ENCODE measurements around the gene LAPTM4A. TPM values are rescaled to one million over a fixed set of nuclear protein-coding genes. Genes with fewer than 3 reads are reported as not detected.

Gene LAPTM4A
- 10 to 100 TPM; 20.5 to 24.1 TPM for total RNA-seq

- H3K4me3 Mint-ChIP-seq: no peak within 1 kb of the TSS
- no peak within 1 kb of the TSS for H3K27ac Mint-ChIP-seq
- CTCF ChIA-PET: interaction anchor here (0.7 to 3.1 kb wide), 5 partner anchors 14 to 174 kb away, joined by 3 to 13 read pairs (median 3); partner anchors contain the start of gene SDC1
- H3K9me3 Mint-ChIP-seq (ENCODE audit: low read depth): no peaks in the 10 kb centered on the region
- DNase-seq: peak; percentile 99
- peak; percentile 98 for ATAC-seq
- H3K27me3 Mint-ChIP-seq: peaks cover 17% of the 10 kb centered on the region
- peaks cover 26% of the 10 kb centered on the region for H3K4me1 Mint-ChIP-seq
- peaks cover 2% of the 10 kb centered on the region for H3K36me3 Mint-ChIP-seq
Observed at GRCh38 chr2:20051532-20052228, at the start of gene LAPTM4A. TSS of gene LAPTM4A (minus strand) at chr2:20051628. CDS start at chr2:20051520, 108 bp downstream.

- no peak for DNase-seq
- no peak for ATAC-seq
- Mint-ChIP-seq H3K9me3 (ENCODE audit: low read depth) (peaks cover 6% of the 10 kb centered on the region), H3K36me3 (no peaks in the 10 kb centered on the region), H3K27ac (no peak overlapping the region), H3K27me3 (peaks cover 13% of the 10 kb centered on the region), H3K4me1 (peaks cover 1% of the 10 kb centered on the region), H3K4me3 (no peak overlapping the region)
- CTCF ChIA-PET: interaction anchor here (1.2 kb wide), 1 partner anchor 86 kb away, joined by 5 read pairs; no protein-coding TSS in a partner anchor
Observed at GRCh38 chr2:20100711-20101110, 49.3 kb upstream of the LAPTM4A start.

- ATAC-seq (no peak), DNase-seq (no peak)
- H3K9me3 Mint-ChIP-seq (ENCODE audit: low read depth): peaks cover 6% of the 10 kb centered on the region
- CTCF ChIA-PET: interaction anchor here (1.0 to 1.2 kb wide), 2 partner anchors 36 to 85 kb away, joined by 3 to 5 read pairs; no protein-coding TSS in a partner anchor
- peaks cover 20% of the 10 kb centered on the region for H3K27me3 Mint-ChIP-seq
- H3K27ac Mint-ChIP-seq: no peak overlapping the region
- H3K4me1 Mint-ChIP-seq: peaks cover 1% of the 10 kb centered on the region
- no peak overlapping the region for H3K4me3 Mint-ChIP-seq
- no peaks in the 10 kb centered on the region for H3K36me3 Mint-ChIP-seq
Observed at GRCh38 chr2:20099780-20100179, 48.4 kb upstream of the LAPTM4A start.

DNA sequence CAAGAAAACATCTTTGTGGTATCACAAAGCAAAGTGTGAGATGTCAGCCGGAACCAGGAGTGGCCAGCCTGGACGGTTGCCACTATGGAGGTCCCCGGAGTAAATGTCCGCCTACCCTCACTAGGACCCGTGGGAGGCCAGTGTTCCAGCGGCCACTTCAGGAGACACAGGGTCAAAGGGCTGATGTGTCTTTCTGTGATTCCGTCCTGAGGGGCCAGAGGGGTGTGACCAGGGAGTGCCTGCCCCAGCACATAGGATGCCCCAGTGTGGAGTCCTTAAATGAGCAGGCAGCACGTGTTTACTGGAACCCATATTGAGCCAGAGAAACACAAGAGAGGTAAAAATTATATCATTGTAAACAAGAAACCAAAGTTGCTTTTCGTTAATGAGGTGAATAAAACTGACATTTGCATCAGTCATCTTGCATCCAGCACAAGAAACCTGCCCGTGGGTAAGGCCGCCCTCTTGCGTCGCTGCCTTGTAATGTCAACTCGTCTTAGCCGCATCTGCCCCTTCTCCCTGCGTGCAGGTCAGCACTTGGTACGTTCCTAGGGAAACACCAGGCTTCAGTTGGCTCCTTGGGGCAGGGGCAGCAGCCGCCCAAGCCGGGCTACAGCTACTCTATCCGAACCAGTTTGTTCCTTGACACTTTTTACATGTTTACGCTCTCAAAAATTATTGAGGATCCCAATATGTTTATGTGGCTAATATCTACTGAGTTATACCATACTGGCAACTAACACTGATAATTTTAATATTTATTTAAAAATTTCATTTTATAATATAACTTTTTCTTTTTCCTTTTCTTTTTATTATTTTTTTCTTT lies 46.7 kb upstream of the LAPTM4A start:
- CTCF ChIA-PET: interaction anchor here (0.8 to 2.4 kb wide), 4 partner anchors 11 to 143 kb away, joined by 3 to 10 read pairs (median 3); no protein-coding TSS in a partner anchor
- Mint-ChIP-seq H3K27ac (no peak overlapping the region), H3K36me3 (no peaks in the 10 kb centered on the region), H3K4me3 (no peak overlapping the region), H3K4me1 (peaks cover 1% of the 10 kb centered on the region), H3K9me3 (ENCODE audit: low read depth) (peaks cover 6% of the 10 kb centered on the region), H3K27me3 (peaks cover 20% of the 10 kb centered on the region)
- peak; percentile 92 for ATAC-seq
- DNase-seq: peak; percentile 86

GRCh38 chr2:20095469-20095868 lies 44.0 kb upstream of the LAPTM4A start:
- CTCF ChIA-PET: interaction anchor here (2.6 to 3.1 kb wide), 2 partner anchors 80 to 139 kb away, joined by 11 to 18 read pairs; no protein-coding TSS in a partner anchor
- no peak for DNase-seq
- no peak overlapping the region for H3K27ac Mint-ChIP-seq
- no peak for ATAC-seq
- H3K4me1 Mint-ChIP-seq: peaks cover 1% of the 10 kb centered on the region
- no peaks in the 10 kb centered on the region for H3K9me3 Mint-ChIP-seq (ENCODE audit: low read depth)
- H3K36me3 Mint-ChIP-seq: no peaks in the 10 kb centered on the region
- no peak overlapping the region for H3K4me3 Mint-ChIP-seq
- peaks cover 16% of the 10 kb centered on the region for H3K27me3 Mint-ChIP-seq

- CTCF ChIA-PET: interaction anchor here (2.6 to 3.1 kb wide), 2 partner anchors 80 to 139 kb away, joined by 11 to 18 read pairs; no protein-coding TSS in a partner anchor
- DNase-seq: no peak
- ATAC-seq: no peak
Observed at GRCh38 chr2:20094955-20095354, 43.5 kb upstream of the LAPTM4A start.

DNA sequence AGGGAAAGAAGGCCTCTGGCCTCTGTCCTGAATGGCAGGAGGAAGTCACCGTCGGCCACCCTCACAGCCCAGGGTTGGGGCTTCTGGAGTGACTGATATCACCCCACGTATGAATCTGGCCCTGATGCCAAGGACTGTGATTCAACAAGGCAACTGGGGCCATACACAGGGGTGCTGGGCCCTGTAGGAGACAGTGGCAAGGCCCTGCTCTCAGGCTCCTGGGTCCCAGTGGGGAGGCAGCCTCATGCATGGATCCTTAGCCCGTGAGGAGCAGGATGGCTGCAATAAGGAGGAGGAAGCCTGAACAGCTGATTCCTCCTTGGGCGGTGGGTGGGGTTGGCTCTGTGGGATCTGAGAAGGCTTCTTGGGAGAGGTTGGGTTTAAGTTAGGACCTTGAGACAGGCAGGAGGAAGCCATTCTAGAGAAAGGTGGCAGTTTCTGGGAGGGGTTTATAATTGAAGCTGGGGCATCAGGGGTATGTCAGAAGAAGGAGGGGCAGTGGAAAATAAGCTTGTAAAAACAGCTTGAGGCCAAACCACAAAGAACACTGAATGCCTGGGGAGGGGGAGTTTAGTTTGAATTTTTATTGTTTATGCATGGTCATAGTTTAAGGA lies 42.8 kb upstream of the LAPTM4A start:
- Mint-ChIP-seq H3K4me1 (peaks cover 1% of the 10 kb centered on the region), H3K9me3 (ENCODE audit: low read depth) (no peaks in the 10 kb centered on the region), H3K36me3 (no peaks in the 10 kb centered on the region), H3K27me3 (peaks cover 20% of the 10 kb centered on the region), H3K27ac (no peak overlapping the region), H3K4me3 (no peak overlapping the region)
- ATAC-seq: no peak
- CTCF ChIA-PET: interaction anchor here (2.6 to 3.1 kb wide), 2 partner anchors 79 to 138 kb away, joined by 11 to 18 read pairs; no protein-coding TSS in a partner anchor
- DNase-seq: no peak

More at GRCh38 chr2:20094955-20095354, 43.5 kb upstream of the LAPTM4A start:
- no peaks in the 10 kb centered on the region for H3K36me3 Mint-ChIP-seq
- no peaks in the 10 kb centered on the region for H3K9me3 Mint-ChIP-seq (ENCODE audit: low read depth)
- H3K4me3 Mint-ChIP-seq: no peak overlapping the region
- H3K27me3 Mint-ChIP-seq: peaks cover 20% of the 10 kb centered on the region
- H3K27ac Mint-ChIP-seq: no peak overlapping the region
- peaks cover 1% of the 10 kb centered on the region for H3K4me1 Mint-ChIP-seq

DNA sequence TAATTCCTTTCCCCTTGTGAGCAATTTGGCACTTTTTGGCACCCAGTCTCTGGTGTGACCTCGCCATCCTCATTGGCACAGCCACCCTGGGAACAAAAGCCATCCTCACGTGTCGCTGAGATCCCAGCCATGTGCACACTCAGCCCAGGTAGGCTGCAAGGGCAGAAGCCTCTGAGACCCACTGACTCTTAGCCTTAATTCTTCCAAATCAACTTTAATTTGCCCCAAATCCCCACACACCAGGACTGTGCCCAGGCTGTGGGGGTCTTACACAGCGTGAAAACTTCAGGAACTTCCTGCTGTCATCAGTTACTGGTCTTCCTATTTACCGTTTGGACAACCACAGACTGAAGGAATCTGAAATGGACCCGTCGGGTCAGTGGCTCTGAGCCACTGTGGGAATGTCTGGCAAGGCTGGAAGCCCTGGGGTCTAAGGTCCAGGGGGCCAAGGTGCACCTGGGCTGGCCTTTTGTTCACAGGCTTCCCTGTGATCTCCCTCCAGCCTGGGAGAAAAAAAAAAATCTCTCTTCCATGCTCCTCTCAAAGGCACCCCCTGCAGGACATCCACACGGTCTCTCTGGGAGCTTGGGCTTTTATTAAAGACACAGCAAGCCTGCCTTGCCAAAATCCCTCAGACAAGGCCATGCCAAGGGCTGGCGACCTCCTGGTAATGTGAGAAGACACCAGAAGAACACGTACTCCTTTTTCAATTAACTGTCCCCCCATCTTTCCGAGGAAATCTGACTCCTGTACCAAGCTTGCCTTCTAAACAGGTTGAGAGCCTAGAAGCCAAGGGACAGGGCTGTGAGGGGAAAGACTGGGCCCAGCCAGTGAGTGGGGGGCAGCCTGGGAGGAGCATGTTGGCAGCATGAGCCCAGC lies 42.1 kb upstream of the LAPTM4A start:
- Mint-ChIP-seq H3K27ac (no peak overlapping the region), H3K36me3 (no peaks in the 10 kb centered on the region), H3K4me1 (peaks cover 1% of the 10 kb centered on the region), H3K27me3 (peaks cover 24% of the 10 kb centered on the region), H3K4me3 (no peak overlapping the region), H3K9me3 (ENCODE audit: low read depth) (no peaks in the 10 kb centered on the region)
- DNase-seq (no peak), ATAC-seq (no peak)
- CTCF ChIA-PET: interaction anchor here (2.6 to 3.1 kb wide), 2 partner anchors 78 to 137 kb away, joined by 11 to 18 read pairs; no protein-coding TSS in a partner anchor

DNA sequence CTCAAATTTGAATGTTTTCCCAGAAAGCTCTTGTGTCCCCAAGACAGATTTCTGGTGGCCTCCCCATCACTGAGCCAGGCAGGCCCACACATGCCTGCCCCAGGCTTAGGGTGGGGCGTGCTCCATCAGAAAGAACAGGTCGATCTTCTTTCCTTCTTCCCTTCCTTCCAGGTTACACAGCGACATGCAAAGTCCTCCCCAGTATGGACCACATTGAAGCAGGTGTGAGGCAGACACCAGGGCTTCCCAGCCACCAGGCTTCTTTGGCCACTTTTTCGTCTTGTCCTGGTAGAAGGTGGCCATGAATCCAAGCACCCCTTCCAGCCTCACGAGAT lies 41.4 kb upstream of the LAPTM4A start:
- no peak for DNase-seq
- Mint-ChIP-seq H3K4me1 (no peaks in the 10 kb centered on the region), H3K36me3 (no peaks in the 10 kb centered on the region), H3K27me3 (peaks cover 26% of the 10 kb centered on the region), H3K4me3 (no peak overlapping the region), H3K27ac (no peak overlapping the region), H3K9me3 (ENCODE audit: low read depth) (no peaks in the 10 kb centered on the region)
- ATAC-seq: no peak
- CTCF ChIA-PET: no interaction called here

DNA sequence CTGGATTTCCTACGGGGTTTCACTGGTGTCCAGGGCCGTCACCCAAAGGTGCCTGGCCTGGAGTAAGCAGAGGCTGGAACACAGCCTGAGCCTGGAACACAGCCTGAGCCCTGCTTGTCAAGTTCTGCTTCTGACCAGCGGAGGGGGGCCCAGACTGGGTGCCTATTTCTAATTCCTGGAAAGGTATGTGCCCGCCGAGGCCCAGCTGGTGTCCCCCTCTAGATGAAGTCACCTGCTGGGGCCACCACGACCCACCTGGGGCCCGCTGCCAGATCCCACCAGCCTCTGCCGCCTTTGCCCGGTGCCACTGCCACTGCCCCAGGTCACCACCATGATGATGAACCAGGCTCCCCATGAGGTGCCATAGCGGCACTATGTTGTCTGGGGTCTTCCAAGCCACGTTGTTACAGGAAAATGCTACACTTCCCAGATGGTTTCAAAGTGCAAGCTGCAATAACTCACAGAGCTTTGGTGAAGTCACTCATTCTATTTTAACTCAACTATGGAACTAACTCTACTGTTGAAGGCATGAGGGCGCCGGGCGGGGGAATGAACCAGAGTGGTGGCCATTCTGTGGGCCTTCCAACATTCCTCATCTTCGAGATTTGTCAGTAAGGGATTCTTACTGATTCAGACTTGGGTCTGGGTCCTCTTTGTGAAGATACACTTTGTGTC lies 40.9 kb upstream of the LAPTM4A start:
- no peak for ATAC-seq
- H3K4me3 Mint-ChIP-seq: no peak overlapping the region
- DNase-seq: no peak
- CTCF ChIA-PET: interaction anchor here (0.7 kb wide), 1 partner anchor 77 kb away, joined by 3 read pairs; no protein-coding TSS in a partner anchor
- no peaks in the 10 kb centered on the region for H3K36me3 Mint-ChIP-seq
- no peaks in the 10 kb centered on the region for H3K4me1 Mint-ChIP-seq
- no peaks in the 10 kb centered on the region for H3K9me3 Mint-ChIP-seq (ENCODE audit: low read depth)
- H3K27ac Mint-ChIP-seq: no peak overlapping the region
- peaks cover 26% of the 10 kb centered on the region for H3K27me3 Mint-ChIP-seq

DNA sequence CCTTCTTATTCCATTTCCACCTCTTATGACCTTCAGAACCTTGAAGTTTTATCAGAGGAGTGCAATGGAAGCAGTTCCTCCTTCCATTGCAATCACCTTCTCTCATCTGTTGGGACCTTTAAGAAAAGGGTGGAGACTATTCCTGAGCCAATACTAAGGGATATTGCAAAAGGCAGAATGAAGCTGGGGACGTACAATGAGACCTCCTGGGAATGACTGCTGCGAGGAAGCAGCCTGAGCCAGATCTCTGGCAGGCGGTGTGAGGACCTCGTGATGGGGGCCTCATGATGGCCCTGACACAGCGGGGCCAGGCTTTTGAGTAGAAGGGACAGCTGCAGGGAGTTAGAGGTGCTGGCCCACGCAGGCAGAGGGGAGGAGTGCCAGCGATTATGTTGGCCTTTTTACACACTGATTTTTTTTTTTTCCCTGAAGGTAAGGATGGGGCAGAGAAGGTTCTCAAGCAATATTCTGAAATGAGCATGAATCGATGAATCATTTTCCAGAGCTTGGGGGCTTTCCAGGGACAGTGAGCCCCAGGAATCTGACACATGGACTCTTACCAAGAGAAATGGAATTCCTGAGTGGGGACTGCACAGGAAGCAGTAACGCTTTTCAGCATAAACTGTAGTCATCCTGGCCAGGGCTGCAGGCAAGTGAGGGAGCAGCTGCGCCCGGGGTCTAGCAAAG lies 40.0 kb upstream of the LAPTM4A start:
- no peak for DNase-seq
- no peak overlapping the region for H3K4me3 Mint-ChIP-seq

More for the DNA sequence above, 40.0 kb upstream of the LAPTM4A start:
- no peaks in the 10 kb centered on the region for H3K36me3 Mint-ChIP-seq
- CTCF ChIA-PET: interaction anchor here (0.7 kb wide), 2 partner anchors 77 to 136 kb away, joined by 3 read pairs; no protein-coding TSS in a partner anchor
- no peaks in the 10 kb centered on the region for H3K4me1 Mint-ChIP-seq
- peaks cover 26% of the 10 kb centered on the region for H3K27me3 Mint-ChIP-seq
- no peak overlapping the region for H3K27ac Mint-ChIP-seq
- no peak for ATAC-seq
- no peaks in the 10 kb centered on the region for H3K9me3 Mint-ChIP-seq (ENCODE audit: low read depth)
